Measurements from ENCODE around the gene DAPK2. TPM values are rescaled to one million over a fixed set of nuclear protein-coding genes. Genes with fewer than 3 reads are reported as not detected.

DAPK2 gene
- total and polyA plus RNA-seq, 2 donors (not counting 1 experiment from before 2014, with no cell fraction given): 14.4 to 21.4 TPM

- H3K9ac ChIP-seq (ENCODE audit: insufficient read depth, low read length): no peak overlapping the region
- H3K36me3 ChIP-seq (ENCODE audit: control insufficient read depth, insufficient read depth, low read length): no peaks in the 10 kb centered on the region
- H3K27me3 ChIP-seq (ENCODE audit: control insufficient read depth, insufficient read depth, low read length): no peaks in the 10 kb centered on the region
- no peaks in the 10 kb centered on the region for H4K20me1 ChIP-seq (ENCODE audit: control insufficient read depth, extremely low read depth, insufficient read depth, low read length)
- DNase-seq (ENCODE audit: low read depth in 2 of 2): no peak
- H3K4me1 ChIP-seq (ENCODE audit: control insufficient read depth, extremely low read depth, insufficient read depth, low read length): peaks cover 12% of the 10 kb centered on the region
- no peaks in the 10 kb centered on the region for H3K9me3 ChIP-seq (ENCODE audit: control insufficient read depth, insufficient read depth, low read depth, low read length)
- no peak for TF ChIP-seq EZH2 (IDR thresholded peaks at IDR 0.05; ENCODE audit: low read length, missing control alignments)
- TF ChIP-seq CTCF (conservative IDR thresholded peaks at IDR 0.05 in 1 of 2, IDR thresholded peaks at IDR 0.05 in 1 of 2; ENCODE audit: low read depth in 1 of 2, low read length in 2 of 2): no peak
- no peak overlapping the region for H2AFZ ChIP-seq (ENCODE audit: low read length)
- no peak overlapping the region for H3K4me2 ChIP-seq (ENCODE audit: extremely low read depth, insufficient read depth, low read length)
- H3K27ac ChIP-seq (ENCODE audit: insufficient read depth, low read length): no peak overlapping the region
- H3K79me2 ChIP-seq (ENCODE audit: control insufficient read depth, insufficient read depth, low read length): no peaks in the 10 kb centered on the region
- no peak overlapping the region for H3K4me3 ChIP-seq (replicated peaks in 1 of 4; ENCODE audit: control extremely low read depth in 1 of 4, insufficient read depth in 1 of 4, low read depth in 3 of 4, low read length in 4 of 4)
Observed at GRCh38 chr15:63947228-63947627, 99.1 kb downstream of the DAPK2 start.

- no peaks in the 10 kb centered on the region for H4K20me1 ChIP-seq (ENCODE audit: control insufficient read depth, extremely low read depth, insufficient read depth, low read length)
- H3K79me2 ChIP-seq (ENCODE audit: control insufficient read depth, insufficient read depth, low read length): no peaks in the 10 kb centered on the region
- H3K27ac ChIP-seq (ENCODE audit: insufficient read depth, low read length): no peak overlapping the region
- H3K4me3 ChIP-seq (replicated peaks in 1 of 4; ENCODE audit: control extremely low read depth in 1 of 4, insufficient read depth in 1 of 4, low read depth in 3 of 4, low read length in 4 of 4): no peak overlapping the region
- no peaks in the 10 kb centered on the region for H3K9me3 ChIP-seq (ENCODE audit: control insufficient read depth, insufficient read depth, low read depth, low read length)
- peaks cover 11% of the 10 kb centered on the region for H3K4me1 ChIP-seq (ENCODE audit: control insufficient read depth, extremely low read depth, insufficient read depth, low read length)
- H2AFZ ChIP-seq (ENCODE audit: low read length): no peak overlapping the region
- no peak overlapping the region for H3K4me2 ChIP-seq (ENCODE audit: extremely low read depth, insufficient read depth, low read length)
- no peak overlapping the region for H3K9ac ChIP-seq (ENCODE audit: insufficient read depth, low read length)
- H3K27me3 ChIP-seq (ENCODE audit: control insufficient read depth, insufficient read depth, low read length): no peaks in the 10 kb centered on the region
- TF ChIP-seq EZH2 (IDR thresholded peaks at IDR 0.05; ENCODE audit: low read length, missing control alignments) (no peak), CTCF (conservative IDR thresholded peaks at IDR 0.05 in 1 of 2, IDR thresholded peaks at IDR 0.05 in 1 of 2; ENCODE audit: low read depth in 1 of 2, low read length in 2 of 2) (no peak)
- DNase-seq (ENCODE audit: low read depth in 2 of 2): no peak
- no peaks in the 10 kb centered on the region for H3K36me3 ChIP-seq (ENCODE audit: control insufficient read depth, insufficient read depth, low read length)
Observed at GRCh38 chr15:63946524-63947065, 99.7 kb downstream of the DAPK2 start.

GRCh38 chr15:63945838-63946298 is 100.4 kb downstream of the DAPK2 start:
- no peaks in the 10 kb centered on the region for H3K27me3 ChIP-seq (ENCODE audit: control insufficient read depth, insufficient read depth, low read length)
- no peak overlapping the region for H3K4me3 ChIP-seq (replicated peaks in 1 of 4; ENCODE audit: control extremely low read depth in 1 of 4, insufficient read depth in 1 of 4, low read depth in 3 of 4, low read length in 4 of 4)
- H3K9me3 ChIP-seq (ENCODE audit: control insufficient read depth, insufficient read depth, low read depth, low read length): no peaks in the 10 kb centered on the region
- no peaks in the 10 kb centered on the region for H3K36me3 ChIP-seq (ENCODE audit: control insufficient read depth, insufficient read depth, low read length)
- H4K20me1 ChIP-seq (ENCODE audit: control insufficient read depth, extremely low read depth, insufficient read depth, low read length): no peaks in the 10 kb centered on the region
- no peak overlapping the region for H2AFZ ChIP-seq (ENCODE audit: low read length)
- no peaks in the 10 kb centered on the region for H3K79me2 ChIP-seq (ENCODE audit: control insufficient read depth, insufficient read depth, low read length)
- TF ChIP-seq CTCF (conservative IDR thresholded peaks at IDR 0.05 in 1 of 2, IDR thresholded peaks at IDR 0.05 in 1 of 2; ENCODE audit: low read depth in 1 of 2, low read length in 2 of 2) (no peak), EZH2 (IDR thresholded peaks at IDR 0.05; ENCODE audit: low read length, missing control alignments) (no peak)
- peaks cover 4% of the 10 kb centered on the region for H3K4me1 ChIP-seq (ENCODE audit: control insufficient read depth, extremely low read depth, insufficient read depth, low read length)
- peak in 1 of 2 donors; percentile 4 for DNase-seq (ENCODE audit: low read depth in 2 of 2)
- H3K27ac ChIP-seq (ENCODE audit: insufficient read depth, low read length): no peak overlapping the region
- H3K4me2 ChIP-seq (ENCODE audit: extremely low read depth, insufficient read depth, low read length): no peak overlapping the region
- no peak overlapping the region for H3K9ac ChIP-seq (ENCODE audit: insufficient read depth, low read length)

All from fibroblast of lung (primary cell).